Body of pancreas (tissue), 4 donors: ENCODE results near the gene OR6B2.

Experiments used
- POLR2A ChIP-seq, 3 donors: fragments of 450-650 bp; IDR thresholded peaks; one replicate each; pipeline ENCODE4 v1.6.1; 2016; ENCODE audit warnings: antibody characterized with exemption in 3 of 3, mild to moderate bottlenecking in 2 of 3
- TF ChIP-seq, protein P1 (sequence below), 7 experiments: fragments of 450-650 bp in 4 of 7; fragments of 200-600 bp in 3 of 7; sonication (generic) in 3 of 7; IDR thresholded peaks; one replicate each; pipeline ENCODE4 v1.5.1; 2016 to 2019; ENCODE audit warnings: antibody characterized with exemption in 7 of 7

DNA sequence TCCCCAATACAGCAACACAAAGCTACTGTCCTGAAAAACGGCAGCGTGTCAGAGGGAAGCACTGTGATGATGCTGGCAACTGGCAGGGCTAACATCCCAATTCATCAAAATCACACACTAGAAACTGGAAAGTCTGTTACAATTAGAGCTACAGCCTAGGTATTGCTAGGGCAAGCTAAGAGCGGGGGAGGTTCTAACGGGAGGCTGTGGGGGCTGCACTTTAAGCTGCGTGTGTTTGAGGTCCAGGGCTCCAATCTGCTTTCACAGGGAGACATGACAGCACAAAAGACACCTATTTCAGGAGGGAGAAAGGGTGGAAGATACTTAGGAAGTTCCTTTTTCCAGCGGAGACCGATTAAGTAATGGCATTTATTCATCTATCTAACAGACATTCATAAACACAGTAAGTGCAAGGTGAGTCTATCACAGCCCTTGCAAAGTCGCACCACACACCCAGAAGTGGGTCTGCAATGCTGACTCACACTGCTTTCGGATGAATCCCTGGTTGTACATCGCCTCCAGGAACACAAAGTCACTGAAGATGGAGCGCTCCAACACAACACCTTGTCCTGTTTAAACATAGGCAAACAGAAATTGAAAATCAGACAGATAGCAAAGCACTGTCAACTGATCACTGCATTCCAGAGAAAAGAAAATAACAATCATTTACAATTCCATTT is 12.0 kb downstream of the OR6B2 start:
- TF ChIP-seq POLR2A (IDR thresholded peaks at IDR 0.05), result no peak
- TF ChIP-seq, protein P1, sequence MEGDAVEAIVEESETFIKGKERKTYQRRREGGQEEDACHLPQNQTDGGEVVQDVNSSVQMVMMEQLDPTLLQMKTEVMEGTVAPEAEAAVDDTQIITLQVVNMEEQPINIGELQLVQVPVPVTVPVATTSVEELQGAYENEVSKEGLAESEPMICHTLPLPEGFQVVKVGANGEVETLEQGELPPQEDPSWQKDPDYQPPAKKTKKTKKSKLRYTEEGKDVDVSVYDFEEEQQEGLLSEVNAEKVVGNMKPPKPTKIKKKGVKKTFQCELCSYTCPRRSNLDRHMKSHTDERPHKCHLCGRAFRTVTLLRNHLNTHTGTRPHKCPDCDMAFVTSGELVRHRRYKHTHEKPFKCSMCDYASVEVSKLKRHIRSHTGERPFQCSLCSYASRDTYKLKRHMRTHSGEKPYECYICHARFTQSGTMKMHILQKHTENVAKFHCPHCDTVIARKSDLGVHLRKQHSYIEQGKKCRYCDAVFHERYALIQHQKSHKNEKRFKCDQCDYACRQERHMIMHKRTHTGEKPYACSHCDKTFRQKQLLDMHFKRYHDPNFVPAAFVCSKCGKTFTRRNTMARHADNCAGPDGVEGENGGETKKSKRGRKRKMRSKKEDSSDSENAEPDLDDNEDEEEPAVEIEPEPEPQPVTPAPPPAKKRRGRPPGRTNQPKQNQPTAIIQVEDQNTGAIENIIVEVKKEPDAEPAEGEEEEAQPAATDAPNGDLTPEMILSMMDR (IDR thresholded peaks at IDR 0.05), result no peak
